PC-9 (cell line): ENCODE measurements around the gene TTC28.

Experiments used
- EZH2 ChIP-seq: fragments of 200-600 bp; sonication (generic); IDR thresholded peaks from 2 replicates; pipeline ENCODE4 v1.8.0; 2017; ENCODE audit warnings: antibody characterized with exemption, low read depth
- TF ChIP-seq, protein P1 (sequence below): fragments of 200-600 bp; sonication (generic); conservative IDR thresholded peaks from 2 replicates; pipeline ENCODE4 v1.6.1; 2017; ENCODE audit warnings: mixed run types, antibody characterized with exemption, mild to moderate bottlenecking, moderate library complexity

DNA sequence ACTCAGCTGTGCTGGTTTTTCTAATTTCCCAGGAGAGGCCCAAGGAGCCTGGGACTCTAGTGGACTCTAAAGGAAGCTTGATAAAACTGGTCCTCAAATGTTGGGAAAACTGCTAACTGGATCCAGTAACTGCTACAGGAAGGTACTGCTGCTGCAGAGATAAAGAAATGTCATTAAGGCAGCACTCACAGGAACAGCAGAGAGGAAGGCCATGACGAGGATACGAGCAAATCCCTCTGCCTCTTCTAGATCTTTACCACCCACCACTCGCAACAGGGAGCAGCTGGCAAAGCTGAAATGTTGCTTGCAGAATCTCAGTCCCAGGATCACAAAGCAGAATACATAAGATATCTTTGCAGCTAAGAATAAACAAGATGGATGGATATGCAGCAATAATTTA is 23.5 kb downstream of the TTC28 start:
- TF ChIP-seq, protein P1, sequence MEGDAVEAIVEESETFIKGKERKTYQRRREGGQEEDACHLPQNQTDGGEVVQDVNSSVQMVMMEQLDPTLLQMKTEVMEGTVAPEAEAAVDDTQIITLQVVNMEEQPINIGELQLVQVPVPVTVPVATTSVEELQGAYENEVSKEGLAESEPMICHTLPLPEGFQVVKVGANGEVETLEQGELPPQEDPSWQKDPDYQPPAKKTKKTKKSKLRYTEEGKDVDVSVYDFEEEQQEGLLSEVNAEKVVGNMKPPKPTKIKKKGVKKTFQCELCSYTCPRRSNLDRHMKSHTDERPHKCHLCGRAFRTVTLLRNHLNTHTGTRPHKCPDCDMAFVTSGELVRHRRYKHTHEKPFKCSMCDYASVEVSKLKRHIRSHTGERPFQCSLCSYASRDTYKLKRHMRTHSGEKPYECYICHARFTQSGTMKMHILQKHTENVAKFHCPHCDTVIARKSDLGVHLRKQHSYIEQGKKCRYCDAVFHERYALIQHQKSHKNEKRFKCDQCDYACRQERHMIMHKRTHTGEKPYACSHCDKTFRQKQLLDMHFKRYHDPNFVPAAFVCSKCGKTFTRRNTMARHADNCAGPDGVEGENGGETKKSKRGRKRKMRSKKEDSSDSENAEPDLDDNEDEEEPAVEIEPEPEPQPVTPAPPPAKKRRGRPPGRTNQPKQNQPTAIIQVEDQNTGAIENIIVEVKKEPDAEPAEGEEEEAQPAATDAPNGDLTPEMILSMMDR = no peak
- no peak for TF ChIP-seq EZH2
